H1 (cell line): Measurements from ENCODE around the gene GALT. TPM values are rescaled to one million over a fixed set of nuclear protein-coding genes. Genes with fewer than 3 reads are reported as not detected.

Experiments
- CTCF ChIA-PET: fragments of 300-600 bp; sonication (Branson Sonifier 250); formaldehyde crosslinking; loops from one replicate; lab custom pipeline; 2021; ENCODE audit not compliant: partially characterized antibody; lab: Charles Lee
- POLR2A ChIA-PET: fragments of 300-600 bp; sonication (Branson Sonifier 250); formaldehyde crosslinking; loops from one replicate; lab custom pipeline; 2021; ENCODE audit warnings: inconsistent platforms; ENCODE audit not compliant: partially characterized antibody; lab: Charles Lee
- DNase-seq, 2 experiments: peaks; one replicate each; pipeline versions ENCODE4 v3.0.0 to v3.0.0-alpha.2; 2010 to 2022; ENCODE audit warnings: low spot score in 2 of 2, low read depth in 1 of 2, mixed read lengths in 1 of 2
- FAIRE-seq: peaks from 2 replicates; lab custom pipeline; 2011; peaks lifted over from hg19 to GRCh38; lab: Jason Lieb, UNC
- H2AFZ ChIP-seq: 2 replicates; pipeline ENCODE4 v1.8.1; 2012; ENCODE audit warnings: low read length, inconsistent platforms
- H2AK5ac ChIP-seq: 2 replicates; pipeline ENCODE4 v1.6.1; 2013; ENCODE audit warnings: low read depth, low read length
- H2BK120ac ChIP-seq: replicated peaks from 2 replicates; pipeline ENCODE3; 2013; ENCODE audit warnings: low read depth, low read length, inconsistent platforms
- H2BK12ac ChIP-seq: 2 replicates; pipeline ENCODE4 v1.6.1; 2013; ENCODE audit warnings: low read depth, low read length
- H2BK15ac ChIP-seq: 2 replicates; pipeline ENCODE4 v1.6.1; 2013; ENCODE audit warnings: low read length
- H2BK20ac ChIP-seq: 2 replicates; pipeline ENCODE4 v1.6.1; 2013; ENCODE audit warnings: low read length
- H2BK5ac ChIP-seq: 2 replicates; pipeline ENCODE4 v1.6.1; 2013; ENCODE audit warnings: low read depth, low read length
- H3K14ac ChIP-seq: 2 replicates; pipeline ENCODE4 v1.6.1; 2013; ENCODE audit warnings: inconsistent platforms; ENCODE audit not compliant: insufficient read length
- H3K18ac ChIP-seq: 2 replicates; pipeline ENCODE4 v1.6.1; 2013; ENCODE audit warnings: low read length; ENCODE audit errors: extremely low read depth
- H3K23ac ChIP-seq: 2 replicates; pipeline ENCODE4 v1.6.1; 2013; ENCODE audit warnings: inconsistent platforms; ENCODE audit not compliant: insufficient read length
- H3K23me2 ChIP-seq: 2 replicates; pipeline ENCODE4 v1.6.1; 2013; ENCODE audit warnings: low read depth, low read length
- H3K27ac ChIP-seq: 2 replicates; pipeline ENCODE4 v1.6.1; 2011; ENCODE audit warnings: low read depth, low read length, inconsistent platforms
- H3K27me3 ChIP-seq, 4 experiments: replicated peaks in 1 of 4; 1 replicate in 1 of 4; 2 replicates in 3 of 4; pipeline versions ENCODE4 v1.6.1 to v1.8.1; 2011 to 2013; ENCODE audit warnings: low read length in 3 of 4, mild to moderate bottlenecking in 3 of 4, inconsistent platforms in 2 of 4, mixed read lengths in 2 of 4, moderate library complexity in 1 of 4; ENCODE audit not compliant: control insufficient read depth in 3 of 4, insufficient read depth in 3 of 4; ENCODE audit errors: extremely low read depth in 1 of 4
- H3K36me3 ChIP-seq, 4 experiments: 2 replicates each; pipeline versions ENCODE4 v1.6.1 to v1.8.1; 2011 to 2013; ENCODE audit warnings: mild to moderate bottlenecking in 4 of 4, low read length in 3 of 4, moderate library complexity in 2 of 4, control low read depth in 1 of 4, inconsistent platforms in 1 of 4; ENCODE audit not compliant: insufficient read depth in 4 of 4, control insufficient read depth in 2 of 4
- H3K4ac ChIP-seq: replicated peaks from 2 replicates; pipeline ENCODE3; 2013; ENCODE audit warnings: low read length, low read depth, mixed read lengths, inconsistent platforms; ENCODE audit not compliant: insufficient read length
- H3K4me1 ChIP-seq, 4 experiments: replicated peaks in 1 of 4; 1 replicate in 1 of 4; 2 replicates in 3 of 4; pipeline versions ENCODE4 v1.6.1 to v1.8.1; 2011 to 2013; ENCODE audit warnings: low read length in 3 of 4, inconsistent platforms in 2 of 4, mixed read lengths in 1 of 4; ENCODE audit not compliant: insufficient read depth in 4 of 4, control insufficient read depth in 3 of 4
- H3K4me2 ChIP-seq, 2 experiments: 2 replicates each; pipeline versions ENCODE4 v1.6.1 to v1.8.1; 2011 to 2013; ENCODE audit warnings: low read depth in 2 of 2, low read length in 2 of 2, control low read depth in 1 of 2, inconsistent platforms in 1 of 2, mild to moderate bottlenecking in 1 of 2; ENCODE audit not compliant: insufficient read depth in 1 of 2
- H3K4me3 ChIP-seq, 4 experiments: fragments of 200-600, 300-600 bp in 1 of 4; sonication (generic), shearing (Covaris generic), sonication (Bioruptor Twin) in 1 of 4; 2 replicates each; pipeline versions ENCODE4 v1.5.1 to v1.8.1; 2011 to 2016; ENCODE audit warnings: low read length in 4 of 4, low read depth in 3 of 4, control low read depth in 2 of 4, inconsistent platforms in 2 of 4, mild to moderate bottlenecking in 2 of 4, mixed read lengths in 1 of 4, moderate library complexity in 1 of 4; ENCODE audit not compliant: insufficient read depth in 2 of 4; ENCODE audit errors: extremely low read depth in 1 of 4
- H3K56ac ChIP-seq: replicated peaks from 2 replicates; pipeline ENCODE3; 2013; ENCODE audit warnings: low read depth, mild to moderate bottlenecking, mixed read lengths, low read length, inconsistent platforms; ENCODE audit not compliant: insufficient read length
- H3K79me1 ChIP-seq: 2 replicates; pipeline ENCODE4 v1.6.1; 2013; ENCODE audit warnings: low read depth, low read length, control low read depth
- H3K79me2 ChIP-seq, 2 experiments: 2 replicates each; pipeline versions ENCODE4 v1.6.1 to v1.8.1; 2012 to 2013; ENCODE audit warnings: low read length in 2 of 2, mild to moderate bottlenecking in 2 of 2, inconsistent platforms in 1 of 2; ENCODE audit not compliant: insufficient read depth in 2 of 2, control insufficient read depth in 1 of 2
- H3K9ac ChIP-seq, 4 experiments: replicated peaks in 1 of 4; 1 replicate in 1 of 4; 2 replicates in 3 of 4; pipeline versions ENCODE4 v1.6.1 to v1.8.1; 2011 to 2013; ENCODE audit warnings: low read depth in 3 of 4, low read length in 3 of 4, control low read depth in 2 of 4, mild to moderate bottlenecking in 2 of 4, moderate library complexity in 2 of 4, inconsistent platforms in 1 of 4; ENCODE audit errors: extremely low read depth in 1 of 4
- H3K9me3 ChIP-seq, 2 experiments: 2 replicates each; pipeline versions ENCODE4 v1.6.1 to v1.8.1; 2012 to 2013; ENCODE audit warnings: mild to moderate bottlenecking in 2 of 2, moderate library complexity in 2 of 2, control low read depth in 1 of 2, inconsistent platforms in 1 of 2, low read depth in 1 of 2, low read length in 1 of 2, mixed read lengths in 1 of 2; ENCODE audit not compliant: insufficient read depth in 2 of 2
- H4K20me1 ChIP-seq, 2 experiments: replicated peaks in 1 of 2; 2 replicates each; pipeline versions ENCODE3 to v1.8.1; 2011 to 2013; ENCODE audit warnings: inconsistent platforms in 2 of 2, low read length in 2 of 2, mild to moderate bottlenecking in 1 of 2; ENCODE audit not compliant: insufficient read depth in 2 of 2, control insufficient read depth in 1 of 2
- H4K5ac ChIP-seq: 2 replicates; pipeline ENCODE4 v1.6.1; 2013; ENCODE audit warnings: low read length, low read depth, mixed read lengths, inconsistent platforms; ENCODE audit not compliant: insufficient read length
- H4K8ac ChIP-seq: 2 replicates; pipeline ENCODE4 v1.8.0; 2013; ENCODE audit warnings: mild to moderate bottlenecking, moderate library complexity, low read length, inconsistent platforms; ENCODE audit not compliant: insufficient read depth; ENCODE audit errors: extremely low read depth
- H4K91ac ChIP-seq: replicated peaks from 2 replicates; pipeline ENCODE3; 2013; ENCODE audit warnings: low read length, mixed read lengths, inconsistent platforms; ENCODE audit not compliant: insufficient read length
- ASH2L ChIP-seq: fragments of 200-600, 300-600 bp; sonication (generic); IDR thresholded peaks from one replicate; pipeline ENCODE4 v1.7.1; 2017; ENCODE audit warnings: low read length
- GTF2F1 ChIP-seq: IDR thresholded peaks from 2 replicates; pipeline ENCODE4 v1.6.1; 2012; ENCODE audit warnings: low read depth, low read length, improper control_type of control experiment, borderline replicate concordance
- HDAC6 ChIP-seq: IDR thresholded peaks from one replicate; pipeline ENCODE4 v1.7.1; 2012; ENCODE audit warnings: low read depth, mild to moderate bottlenecking, inconsistent platforms, low read length, moderate library complexity
- KDM1A ChIP-seq: fragments of 200-600, 300-600 bp; sonication (generic); IDR thresholded peaks from 2 replicates; pipeline ENCODE4 v1.7.1; 2016; ENCODE audit warnings: mild to moderate bottlenecking, low read length, borderline replicate concordance
- TAF7 ChIP-seq: optimal IDR thresholded peaks from 2 replicates; pipeline ENCODE3; 2011; ENCODE audit warnings: low read depth, mild to moderate bottlenecking, inconsistent platforms, low read length, moderate library complexity, borderline replicate concordance
- WGBS, 2 experiments: shearing (Covaris generic) in 1 of 2; methylation state at CpG; one replicate each; pipeline versions ENCODE4 v1.1.6 to v1.1.7; 2013 to 2015; ENCODE audit warnings: low lambda C conversion rate in 2 of 2, mixed read lengths in 2 of 2, inconsistent platforms in 1 of 2, low coverage in 1 of 2, missing lambda C conversion rate in 1 of 2; ENCODE audit not compliant: insufficient replicate concordance in 2 of 2, insufficient coverage in 1 of 2, insufficient read length in 1 of 2; ENCODE audit errors: extremely low coverage in 1 of 2, missing lambda C conversion rate in 1 of 2; 5-methylcytosine and 5-hydroxymethylcytosine counted together
- polyA plus RNA-seq, 7 experiments: library from polyadenylated mRNA; depleted of rRNA in 3 of 7; stranded (reverse) in 5 of 7; unstranded in 2 of 7; fragments of >200 nt in 5 of 7; fragments of 200-250 nt in 2 of 7; gene quantifications; 1 replicate in 5 of 7; 2 replicates in 1 of 7; 4 replicates in 1 of 7; pipeline versions ENCODE4 v1.2.1 to v1.2.3, GENCODE V29; 2011 to 2013; ENCODE audit warnings: missing spikeins in 2 of 7, mixed read lengths in 2 of 7
- total RNA-seq: library from RNA; stranded (reverse); fragmentation: NEBNext Ultra II Directional; extraction: Animal tissue kit (Norgen Biotek cat#: 25700); gene quantifications from 2 replicates; pipeline ENCODE4 v1.2.1, GENCODE V29; 2021
- TF ChIP-seq, protein P1 (sequence below): IDR thresholded peaks from 2 replicates; pipeline ENCODE4 v1.6.1; 2012; ENCODE audit warnings: inconsistent platforms
- TF ChIP-seq, protein P2 (sequence below), 3 experiments: IDR thresholded peaks; 1 replicate in 2 of 3; 2 replicates in 1 of 3; pipeline versions ENCODE4 v1.5.1 to v1.6.1; 2011; ENCODE audit warnings: low read length in 3 of 3, mild to moderate bottlenecking in 3 of 3, inconsistent platforms in 2 of 3, low read depth in 1 of 3, moderate library complexity in 1 of 3; ENCODE audit not compliant: insufficient read depth in 1 of 3; ENCODE audit errors: control extremely low read depth in 1 of 3
- TF ChIP-seq, protein P3 (sequence below): IDR thresholded peaks from 2 replicates; pipeline ENCODE4 v1.6.1; 2011; ENCODE audit warnings: low read depth, mild to moderate bottlenecking, low read length; ENCODE audit not compliant: insufficient read depth

The GALT gene
- total and polyA plus RNA-seq, 2 of the 8 experiments (the other 6 are each of a cell fraction or from before 2014, with no cell fraction given) = 21.9 to 50.6 TPM

DNA sequence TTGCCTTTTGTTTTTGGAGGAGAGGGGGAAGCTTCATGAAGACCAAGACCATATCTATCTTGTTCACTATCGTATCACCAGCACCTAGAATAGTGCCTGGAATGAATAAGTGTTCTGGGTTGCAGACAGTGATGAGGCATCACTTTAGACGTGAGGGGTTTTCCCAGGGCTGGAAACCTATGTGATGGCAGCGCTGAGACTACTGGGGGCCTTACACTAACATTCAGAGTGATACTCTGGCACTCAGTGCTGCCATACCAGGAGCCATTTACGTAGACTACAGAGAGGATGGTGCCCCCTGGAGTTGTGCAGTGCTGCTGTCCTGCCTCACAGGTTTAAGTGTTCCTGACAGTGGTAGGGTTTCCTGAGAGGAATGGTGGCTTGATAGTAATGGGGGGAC, 37.7 kb downstream of the GALT start:
- Histone ChIP-seq H4K5ac (no peak overlapping the region), H3K18ac (no peak overlapping the region), H3K4me1 (peaks cover 0 to 3% (median 1%) of the 10 kb centered on the region in 4 experiments; a peak in 2 of 7 replicates), H3K27ac (no peak overlapping the region), H2BK20ac (no peak overlapping the region), H3K14ac (no peak overlapping the region), H3K9ac (no peak overlapping the region), H3K4me3 (no peak overlapping the region), H3K27me3 (no peaks in the 10 kb centered on the region), H3K9me3 (no peaks in the 10 kb centered on the region), H4K20me1 (no peaks in the 10 kb centered on the region), H3K79me2 (no peaks in the 10 kb centered on the region), H3K4me2 (no peak overlapping the region), H2BK12ac (no peak overlapping the region), H4K91ac (no peak overlapping the region), H2BK15ac (no peak overlapping the region), H3K4ac (no peak overlapping the region), H3K56ac (no peak overlapping the region), H2AK5ac (no peak overlapping the region), H3K79me1 (no peaks in the 10 kb centered on the region), H3K36me3 (no peaks in the 10 kb centered on the region), H2BK5ac (no peak overlapping the region), H3K23ac (no peak overlapping the region), H2AFZ (no peak overlapping the region), H2BK120ac (no peak overlapping the region), H3K23me2 (no peaks in the 10 kb centered on the region; the same call in 1 of the 2 replicates), H4K8ac (no peak overlapping the region)
- POLR2A ChIA-PET = no interaction called here
- CTCF ChIA-PET = interaction anchor here (2.1 to 12.6 kb wide), 2 partner anchors 9 to 17 kb away, joined by 6 to 147 read pairs; no protein-coding TSS in a partner anchor
- TF ChIP-seq, protein P1, sequence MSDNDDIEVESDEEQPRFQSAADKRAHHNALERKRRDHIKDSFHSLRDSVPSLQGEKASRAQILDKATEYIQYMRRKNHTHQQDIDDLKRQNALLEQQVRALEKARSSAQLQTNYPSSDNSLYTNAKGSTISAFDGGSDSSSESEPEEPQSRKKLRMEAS = no peak
- TF ChIP-seq KDM1A (no peak), ASH2L (no peak), GTF2F1 (no peak), HDAC6 (no peak), TAF7 (no peak)
- TF ChIP-seq, protein P2, sequence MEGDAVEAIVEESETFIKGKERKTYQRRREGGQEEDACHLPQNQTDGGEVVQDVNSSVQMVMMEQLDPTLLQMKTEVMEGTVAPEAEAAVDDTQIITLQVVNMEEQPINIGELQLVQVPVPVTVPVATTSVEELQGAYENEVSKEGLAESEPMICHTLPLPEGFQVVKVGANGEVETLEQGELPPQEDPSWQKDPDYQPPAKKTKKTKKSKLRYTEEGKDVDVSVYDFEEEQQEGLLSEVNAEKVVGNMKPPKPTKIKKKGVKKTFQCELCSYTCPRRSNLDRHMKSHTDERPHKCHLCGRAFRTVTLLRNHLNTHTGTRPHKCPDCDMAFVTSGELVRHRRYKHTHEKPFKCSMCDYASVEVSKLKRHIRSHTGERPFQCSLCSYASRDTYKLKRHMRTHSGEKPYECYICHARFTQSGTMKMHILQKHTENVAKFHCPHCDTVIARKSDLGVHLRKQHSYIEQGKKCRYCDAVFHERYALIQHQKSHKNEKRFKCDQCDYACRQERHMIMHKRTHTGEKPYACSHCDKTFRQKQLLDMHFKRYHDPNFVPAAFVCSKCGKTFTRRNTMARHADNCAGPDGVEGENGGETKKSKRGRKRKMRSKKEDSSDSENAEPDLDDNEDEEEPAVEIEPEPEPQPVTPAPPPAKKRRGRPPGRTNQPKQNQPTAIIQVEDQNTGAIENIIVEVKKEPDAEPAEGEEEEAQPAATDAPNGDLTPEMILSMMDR (IDR thresholded peaks at IDR 0.05; ENCODE audit: control extremely low read depth in 1 of 3, insufficient read depth in 1 of 3, low read depth in 1 of 3, low read length in 3 of 3) = peak in 1 of 3 experiments; percentile 3; a peak in 1 of 4 replicates
- TF ChIP-seq, protein P3, sequence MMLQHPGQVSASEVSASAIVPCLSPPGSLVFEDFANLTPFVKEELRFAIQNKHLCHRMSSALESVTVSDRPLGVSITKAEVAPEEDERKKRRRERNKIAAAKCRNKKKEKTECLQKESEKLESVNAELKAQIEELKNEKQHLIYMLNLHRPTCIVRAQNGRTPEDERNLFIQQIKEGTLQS = no peak
- no peak for FAIRE-seq
- no peak for DNase-seq
- WGBS, 2 experiments = 95% methylated on average over 4 of the region's 4 CpGs; no CpG with 5 or more reads in 1 of the 2 experiments
